GM19397 (cell line): ENCODE data around the gene MAX.

Source experiments
- ATAC-seq: cut with Tn5 transposase; IDR thresholded peaks from one replicate; pipeline ENCODE4 v1.9.1; 2021; ENCODE audit warnings: mild to moderate bottlenecking, moderate library complexity; ENCODE audit not compliant: unreplicated experiment

Gene MAX

GRCh38 chr14:65074449-65075150, 27.7 kb downstream of the MAX start:
- no peak for ATAC-seq

- ATAC-seq: no peak
These were observed 28.6 kb downstream of the MAX start for GRCh38 chr14:65073605-65074201.

- ATAC-seq: no peak
These were observed 29.4 kb downstream of the MAX start for GRCh38 chr14:65072937-65073336.

- no peak for ATAC-seq
These were observed 30.1 kb downstream of the MAX start for GRCh38 chr14:65072256-65072655.

GRCh38 chr14:65071544-65071943, 30.8 kb downstream of the MAX start:
- no peak for ATAC-seq

- ATAC-seq: no peak
These were observed 31.8 kb downstream of the MAX start for GRCh38 chr14:65070471-65070976.

- ATAC-seq: no peak
These were observed 32.4 kb downstream of the MAX start for GRCh38 chr14:65069874-65070413.

- no peak for ATAC-seq
These were observed 36.6 kb downstream of the MAX start for GRCh38 chr14:65065719-65066118.

- ATAC-seq: no peak
These were observed 39.9 kb downstream of the MAX start for GRCh38 chr14:65062096-65063075.

GRCh38 chr14:65057695-65058094, 44.6 kb downstream of the MAX start:
- ATAC-seq: no peak

GRCh38 chr14:65054471-65055085, 47.7 kb downstream of the MAX start:
- no peak for ATAC-seq

- ATAC-seq: no peak
These were observed 48.9 kb downstream of the MAX start for GRCh38 chr14:65053466-65053865.

GRCh38 chr14:65052832-65053231, 49.5 kb downstream of the MAX start:
- ATAC-seq: no peak

GRCh38 chr14:65045709-65046108, 56.6 kb downstream of the MAX start:
- no peak for ATAC-seq

- no peak for ATAC-seq
These were observed 57.3 kb downstream of the MAX start for GRCh38 chr14:65045006-65045405.

- ATAC-seq: no peak
These were observed 57.7 kb downstream of the MAX start for GRCh38 chr14:65044596-65044959.

- ATAC-seq: no peak
These were observed 58.3 kb downstream of the MAX start for GRCh38 chr14:65043893-65044595.

- no peak for ATAC-seq
These were observed 59.5 kb downstream of the MAX start for GRCh38 chr14:65042731-65043372.

- no peak for ATAC-seq
These were observed 60.0 kb downstream of the MAX start for GRCh38 chr14:65042296-65042695.
